Stomach smooth muscle (tissue), 2 donors: ENCODE data around the gene PIP5K1B.

Experiments
- H3K27ac ChIP-seq: one replicate; pipeline ENCODE4 v1.7.0; 2013; ENCODE audit warnings: mild to moderate bottlenecking, low read length, inconsistent platforms
- H3K27me3 ChIP-seq, 2 donors: one replicate each; pipeline ENCODE4 v1.7.0; 2013; ENCODE audit warnings: low read length in 2 of 2; ENCODE audit not compliant: insufficient read depth in 2 of 2, control insufficient read depth in 1 of 2
- H3K36me3 ChIP-seq, 2 donors: one replicate each; pipeline ENCODE4 v1.7.0; 2013; ENCODE audit warnings: low read length in 2 of 2; ENCODE audit not compliant: control insufficient read depth in 2 of 2, insufficient read depth in 2 of 2
- H3K4me1 ChIP-seq: one replicate; pipeline ENCODE4 v1.7.0; 2013; ENCODE audit warnings: low read length; ENCODE audit not compliant: control insufficient read depth, insufficient read depth
- H3K4me3 ChIP-seq, 2 donors: one replicate each; pipeline ENCODE4 v1.7.0; 2013; ENCODE audit warnings: low read length in 2 of 2
- H3K9ac ChIP-seq, 2 donors: one replicate each; pipeline ENCODE4 v1.7.0; 2013; ENCODE audit warnings: low read length in 2 of 2, mild to moderate bottlenecking in 1 of 2
- H3K9me3 ChIP-seq, 2 donors: one replicate each; pipeline ENCODE4 v1.7.0; 2013; ENCODE audit warnings: low read length in 2 of 2; ENCODE audit not compliant: control insufficient read depth in 2 of 2
- donor health status: healthy.
- donor health status: Pancreatic carcinoma.

Gene PIP5K1B

GRCh38 chr9:68717552-68718443, 12.8 kb downstream of the PIP5K1B start:
- Histone ChIP-seq H3K9me3 (peaks cover 0 to 2% of the 10 kb centered on the region in 2 donors), H3K27me3 (peaks cover 2 to 4% of the 10 kb centered on the region in 2 donors), H3K27ac (no peak overlapping the region), H3K36me3 (no peaks in the 10 kb centered on the region), H3K4me1 (no peaks in the 10 kb centered on the region), H3K9ac (no peak overlapping the region), H3K4me3 (no peak overlapping the region)

- Histone ChIP-seq H3K9me3 (no peaks in the 10 kb centered on the region), H3K4me1 (no peaks in the 10 kb centered on the region)
Observed at GRCh38 chr9:68719847-68720246, 14.8 kb downstream of the PIP5K1B start.

GRCh38 chr9:68720656-68721313, 15.7 kb downstream of the PIP5K1B start:
- Histone ChIP-seq H3K4me3 (no peak overlapping the region), H3K4me1 (no peaks in the 10 kb centered on the region), H3K27ac (no peak overlapping the region), H3K27me3 (peaks cover 0 to 2% of the 10 kb centered on the region in 2 donors), H3K36me3 (no peaks in the 10 kb centered on the region), H3K9ac (no peak overlapping the region), H3K9me3 (no peaks in the 10 kb centered on the region)

More at GRCh38 chr9:68719847-68720246, 14.8 kb downstream of the PIP5K1B start:
- Histone ChIP-seq H3K36me3 (no peaks in the 10 kb centered on the region), H3K9ac (no peak overlapping the region), H3K27me3 (peaks cover 0 to 2% of the 10 kb centered on the region in 2 donors), H3K4me3 (no peak overlapping the region), H3K27ac (no peak overlapping the region)

- Histone ChIP-seq H3K9me3 (no peaks in the 10 kb centered on the region), H3K4me1 (no peaks in the 10 kb centered on the region), H3K4me3 (no peak overlapping the region), H3K27ac (no peak overlapping the region), H3K27me3 (peaks cover 0 to 2% of the 10 kb centered on the region in 2 donors), H3K9ac (no peak overlapping the region), H3K36me3 (no peaks in the 10 kb centered on the region)
Observed at GRCh38 chr9:68721666-68722330, 16.8 kb downstream of the PIP5K1B start.

GRCh38 chr9:68725070-68725469, 20.0 kb downstream of the PIP5K1B start:
- Histone ChIP-seq H3K9ac (no peak overlapping the region), H3K27ac (no peak overlapping the region), H3K4me3 (no peak overlapping the region), H3K36me3 (no peaks in the 10 kb centered on the region), H3K4me1 (no peaks in the 10 kb centered on the region), H3K27me3 (no peaks in the 10 kb centered on the region), H3K9me3 (no peaks in the 10 kb centered on the region)

- Histone ChIP-seq H3K36me3 (no peaks in the 10 kb centered on the region), H3K9ac (no peak overlapping the region), H3K27ac (no peak overlapping the region), H3K4me3 (no peak overlapping the region), H3K27me3 (no peaks in the 10 kb centered on the region), H3K9me3 (no peaks in the 10 kb centered on the region), H3K4me1 (no peaks in the 10 kb centered on the region)
Observed at GRCh38 chr9:68726489-68726888, 21.4 kb downstream of the PIP5K1B start.

- no peak overlapping the region for H3K9ac ChIP-seq
- H3K9me3 ChIP-seq: no peaks in the 10 kb centered on the region
- H3K27ac ChIP-seq: no peak overlapping the region
- H3K4me3 ChIP-seq: no peak overlapping the region
- no peaks in the 10 kb centered on the region for H3K4me1 ChIP-seq
- no peaks in the 10 kb centered on the region for H3K27me3 ChIP-seq
- H3K36me3 ChIP-seq: no peaks in the 10 kb centered on the region
Observed at GRCh38 chr9:68727636-68728035, 22.6 kb downstream of the PIP5K1B start.

GRCh38 chr9:68728731-68729130, 23.7 kb downstream of the PIP5K1B start:
- H3K27ac ChIP-seq: no peak overlapping the region
- H3K4me3 ChIP-seq: no peak overlapping the region
- no peak overlapping the region for H3K9ac ChIP-seq
- H3K4me1 ChIP-seq: no peaks in the 10 kb centered on the region
- no peaks in the 10 kb centered on the region for H3K9me3 ChIP-seq
- no peaks in the 10 kb centered on the region for H3K36me3 ChIP-seq
- no peaks in the 10 kb centered on the region for H3K27me3 ChIP-seq

- no peak overlapping the region for H3K9ac ChIP-seq
- H3K27ac ChIP-seq: no peak overlapping the region
- no peak overlapping the region for H3K4me3 ChIP-seq
- no peaks in the 10 kb centered on the region for H3K4me1 ChIP-seq
- H3K27me3 ChIP-seq: no peaks in the 10 kb centered on the region
- H3K36me3 ChIP-seq: no peaks in the 10 kb centered on the region
- H3K9me3 ChIP-seq: no peaks in the 10 kb centered on the region
Observed at GRCh38 chr9:68730570-68731235, 25.7 kb downstream of the PIP5K1B start.

GRCh38 chr9:68731857-68732256, 26.8 kb downstream of the PIP5K1B start:
- no peaks in the 10 kb centered on the region for H3K4me1 ChIP-seq
- no peak overlapping the region for H3K9ac ChIP-seq
- no peaks in the 10 kb centered on the region for H3K9me3 ChIP-seq
- H3K36me3 ChIP-seq: no peaks in the 10 kb centered on the region
- no peak overlapping the region for H3K27ac ChIP-seq
- no peak overlapping the region for H3K4me3 ChIP-seq
- no peaks in the 10 kb centered on the region for H3K27me3 ChIP-seq
